Ovary (tissue), 9 donors: ENCODE data around the gene LEKR1. TPM values are rescaled to one million over a fixed set of nuclear protein-coding genes. Genes with fewer than 3 reads are reported as not detected.

Experiments used
- DNase-seq, 5 donors: peaks; one replicate each; pipeline ENCODE4 v3.0.0-alpha.2; 2019 to 2020
- H3K27ac ChIP-seq, 2 donors: fragments of 200-600 bp; one replicate each; pipeline versions ENCODE4 v1.5.1 to v1.8.0; 2019 to 2022
- H3K27me3 ChIP-seq: fragments of 200-600 bp; one replicate; pipeline ENCODE4 v1.8.0; 2022
- H3K36me3 ChIP-seq: fragments of 200-600 bp; sonication (generic); one replicate; pipeline ENCODE4 v1.5.1; 2019
- H3K4me1 ChIP-seq: one replicate; pipeline ENCODE4 v1.8.1; 2013; ENCODE audit warnings: mild to moderate bottlenecking, moderate library complexity; ENCODE audit not compliant: insufficient read depth
- H3K4me3 ChIP-seq: fragments of 200-600 bp; sonication (generic); one replicate; pipeline ENCODE4 v1.5.1; 2017
- H3K9me3 ChIP-seq, 2 donors: fragments of 200-600 bp in 1 of 2; sonication (generic) in 1 of 2; one replicate each; pipeline versions ENCODE4 v1.5.1 to v1.8.1; 2013 to 2019; ENCODE audit warnings: mild to moderate bottlenecking in 1 of 2, moderate library complexity in 1 of 2
- EP300 ChIP-seq: sonication (generic); formaldehyde crosslinking; IDR thresholded peaks from one replicate; pipeline ENCODE4 v1.6.1; 2017; ENCODE audit warnings: antibody characterized with exemption
- POLR2A ChIP-seq: fragments of 450-650 bp; IDR thresholded peaks from one replicate; pipeline ENCODE4 v1.6.1; 2017; ENCODE audit warnings: antibody characterized with exemption, mild to moderate bottlenecking, moderate library complexity
- WGBS, 3 donors: extraction: QIAGEN DNeasy Blood & Tissue Kit in 1 of 3; methylation state at CpG; one replicate each; pipeline versions ENCODE4 v1.1.5 to v1.1.7; 2013 to 2017; 5-methylcytosine and 5-hydroxymethylcytosine counted together
- intact Hi-C, 4 donors: fragments of 100-400 bp; cut with DNase I; formaldehyde crosslinking; loops; one replicate each; pipeline versions ENCODE4 v1.11.0 to v1.15.1; 2022 to 2023
- polyA plus RNA-seq, 2 donors: library from polyadenylated mRNA; stranded (reverse); fragments of 200-250 nt in 1 of 2; fragments of 350-450 nt in 1 of 2; fragmentation: Illumina TruSeq in 1 of 2; extraction: RNeasy Lipid Tissue Mini Kit (QIAGEN cat#74804) in 1 of 2; gene quantifications; one replicate each; pipeline ENCODE4 v1.2.3, GENCODE V29; 2013 to 2014
- total RNA-seq, 7 donors: library from RNA; depleted of rRNA in 2 of 7; stranded (reverse); fragments of >200 nt in 2 of 7; fragmentation: NEBNext Ultra II Directional in 3 of 7; extraction: Animal tissue kit (Norgen Biotek cat#: 25700) in 3 of 7; gene quantifications; one replicate each; pipeline versions ENCODE4 v1.1.0 to v1.2.4, GENCODE V29; 2016 to 2023
- TF ChIP-seq, protein P1 (sequence below), 3 donors: fragments of 450-650 bp in 2 of 3; fragments of 200-600 bp in 1 of 3; IDR thresholded peaks; one replicate each; pipeline versions ENCODE4 v1.5.1 to v1.8.0; 2016 to 2022; ENCODE audit warnings: antibody characterized with exemption in 3 of 3, mild to moderate bottlenecking in 1 of 3
- donor health status: DM: no; HTN: no; CAD: no; lungs with moderate emphysema.
- donor health status: DM: no; HTN: no; CAD: no.
- donor health status: Bipolar disorder and iron deficiency.
- donor health status: DM: yes; HTN: yes; CAD: no.
- donor health status: DM: no; HTN: no; CAD: no.
- donor health status: DM: yes; HTN: yes; CAD: no.

Gene LEKR1
- total and polyA plus RNA-seq, 9 donors, result 0.38 to 7.8 (median 2.4) TPM

DNA sequence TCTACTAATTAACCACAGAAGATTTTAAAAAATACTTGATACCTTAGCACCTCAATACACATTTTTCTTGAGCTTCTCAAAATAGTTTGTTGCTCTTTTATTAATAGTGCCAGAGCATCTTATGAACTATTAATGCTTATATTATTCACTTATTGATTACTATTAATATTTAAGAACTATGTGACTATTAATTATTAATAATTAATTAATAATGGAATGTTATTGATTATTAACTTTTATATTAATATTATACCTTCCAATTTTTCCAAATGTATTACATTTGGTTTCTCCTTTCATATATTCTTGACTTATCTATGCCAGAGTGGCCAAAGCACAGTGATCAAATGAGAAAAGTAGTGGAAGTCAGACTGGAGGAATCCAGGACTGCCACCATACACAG is 195.5 kb downstream of the LEKR1 start:
- no peaks in the 10 kb centered on the region for H3K36me3 ChIP-seq
- TF ChIP-seq POLR2A, result no peak
- TF ChIP-seq EP300, result no peak
- TF ChIP-seq, protein P1, sequence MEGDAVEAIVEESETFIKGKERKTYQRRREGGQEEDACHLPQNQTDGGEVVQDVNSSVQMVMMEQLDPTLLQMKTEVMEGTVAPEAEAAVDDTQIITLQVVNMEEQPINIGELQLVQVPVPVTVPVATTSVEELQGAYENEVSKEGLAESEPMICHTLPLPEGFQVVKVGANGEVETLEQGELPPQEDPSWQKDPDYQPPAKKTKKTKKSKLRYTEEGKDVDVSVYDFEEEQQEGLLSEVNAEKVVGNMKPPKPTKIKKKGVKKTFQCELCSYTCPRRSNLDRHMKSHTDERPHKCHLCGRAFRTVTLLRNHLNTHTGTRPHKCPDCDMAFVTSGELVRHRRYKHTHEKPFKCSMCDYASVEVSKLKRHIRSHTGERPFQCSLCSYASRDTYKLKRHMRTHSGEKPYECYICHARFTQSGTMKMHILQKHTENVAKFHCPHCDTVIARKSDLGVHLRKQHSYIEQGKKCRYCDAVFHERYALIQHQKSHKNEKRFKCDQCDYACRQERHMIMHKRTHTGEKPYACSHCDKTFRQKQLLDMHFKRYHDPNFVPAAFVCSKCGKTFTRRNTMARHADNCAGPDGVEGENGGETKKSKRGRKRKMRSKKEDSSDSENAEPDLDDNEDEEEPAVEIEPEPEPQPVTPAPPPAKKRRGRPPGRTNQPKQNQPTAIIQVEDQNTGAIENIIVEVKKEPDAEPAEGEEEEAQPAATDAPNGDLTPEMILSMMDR (IDR thresholded peaks at IDR 0.05), result no peak
- DNase-seq, result no peak
- no peaks in the 10 kb centered on the region for H3K27me3 ChIP-seq
- no peaks in the 10 kb centered on the region for H3K9me3 ChIP-seq
- intact Hi-C loops, result no loop called here
- no peak overlapping the region for H3K4me3 ChIP-seq
- no peaks in the 10 kb centered on the region for H3K4me1 ChIP-seq
- no peak overlapping the region for H3K27ac ChIP-seq

DNA sequence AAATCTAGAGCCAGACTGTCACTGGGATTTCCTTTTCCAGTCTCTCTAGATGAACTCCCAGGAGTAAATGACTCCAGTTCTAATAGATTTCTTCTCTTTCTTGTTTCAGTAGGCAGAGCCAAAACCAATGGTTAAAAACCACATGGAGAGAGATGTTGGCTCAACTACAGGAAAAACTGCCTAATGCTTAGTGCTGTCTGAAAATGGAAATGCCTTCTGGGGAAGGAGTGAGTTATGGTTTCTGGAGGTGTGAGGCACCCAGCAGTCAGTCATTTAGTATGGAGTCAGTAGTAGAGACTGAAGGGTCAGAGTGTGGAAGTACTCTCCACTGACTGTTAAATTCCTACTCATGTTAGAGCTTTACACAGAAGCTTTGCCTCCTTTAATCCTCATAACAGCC is 197.1 kb downstream of the LEKR1 start:
- DNase-seq, result no peak
- Histone ChIP-seq H3K4me1 (no peaks in the 10 kb centered on the region), H3K27me3 (no peaks in the 10 kb centered on the region), H3K4me3 (no peak overlapping the region), H3K36me3 (no peaks in the 10 kb centered on the region), H3K9me3 (no peaks in the 10 kb centered on the region), H3K27ac (no peak overlapping the region)
- TF ChIP-seq EP300 (no peak), POLR2A (no peak)
- TF ChIP-seq, protein P1 (IDR thresholded peaks at IDR 0.05), result no peak
- intact Hi-C loops, result no loop called here

DNA sequence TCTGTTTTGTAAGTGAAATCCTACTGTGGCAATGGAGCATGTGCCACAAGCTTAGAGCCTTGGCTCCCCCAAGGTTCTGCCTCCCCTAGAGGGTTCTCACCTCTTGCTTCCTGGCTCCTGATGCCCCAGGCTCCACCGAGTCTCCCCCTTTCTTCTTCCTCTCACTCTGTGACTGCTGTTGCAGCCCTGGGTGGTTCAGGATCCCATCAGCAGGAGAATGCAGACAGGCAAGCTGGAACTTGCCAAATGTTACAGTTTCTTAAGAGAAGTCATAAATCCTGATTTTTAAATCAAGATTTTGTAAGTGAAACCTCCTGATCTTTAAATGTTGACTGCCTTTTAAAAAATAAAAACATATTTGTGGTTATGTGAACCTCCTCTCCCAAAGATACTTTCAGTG is 199.9 kb downstream of the LEKR1 start:
- Histone ChIP-seq H3K9me3 (no peaks in the 10 kb centered on the region), H3K27ac (no peak overlapping the region), H3K4me1 (no peaks in the 10 kb centered on the region), H3K4me3 (no peak overlapping the region), H3K27me3 (no peaks in the 10 kb centered on the region), H3K36me3 (no peaks in the 10 kb centered on the region)
- intact Hi-C loops, result no loop called here
- DNase-seq, result no peak
- 30 to 58% (median 46%) methylated on average over 1 of the region's 1 CpG for WGBS, 3 donors
- no peak for TF ChIP-seq EP300
- no peak for TF ChIP-seq POLR2A
- TF ChIP-seq, protein P1 (IDR thresholded peaks at IDR 0.05), result no peak

DNA sequence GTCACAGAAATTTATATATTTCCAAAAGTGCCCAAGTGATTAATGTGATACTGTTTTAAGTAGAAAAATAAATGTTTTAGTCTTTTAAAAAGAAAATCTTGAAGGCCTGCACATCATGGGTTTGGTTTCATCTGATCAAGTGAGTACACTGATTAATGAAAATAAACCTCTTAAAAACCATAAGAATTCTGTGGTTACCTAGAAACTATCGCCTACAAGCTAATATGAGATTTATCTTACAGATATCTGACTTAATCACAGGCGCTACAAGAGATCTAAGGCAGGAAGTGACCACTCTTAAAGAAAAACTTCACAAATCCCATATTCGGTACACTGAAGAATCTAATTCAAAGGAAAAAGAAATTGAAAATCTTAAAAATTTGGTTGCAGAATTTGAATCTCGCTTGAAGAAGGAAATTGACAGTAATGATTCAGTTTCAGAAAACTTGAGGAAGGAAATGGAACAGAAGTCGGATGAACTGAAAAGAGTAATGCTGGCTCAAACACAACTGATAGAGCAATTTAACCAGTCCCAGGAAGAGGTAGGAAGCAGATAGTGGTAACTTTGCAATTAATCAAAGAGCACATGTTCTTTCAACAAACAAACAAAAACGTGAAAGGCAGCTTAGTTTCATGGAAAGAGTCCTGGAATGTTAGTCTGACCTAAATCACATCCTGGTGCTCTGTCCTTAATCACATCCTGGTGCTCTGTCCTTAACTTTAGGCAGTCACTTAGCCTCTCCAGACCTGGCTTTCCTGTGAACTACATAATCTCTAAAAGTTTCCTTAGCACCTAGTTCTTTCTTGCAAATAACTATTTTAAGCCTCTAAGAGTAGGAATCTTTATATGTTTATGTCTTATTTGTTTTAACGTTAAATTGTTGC is 201.9 kb downstream of the LEKR1 start:
- DNase-seq, result no peak
- no peak overlapping the region for H3K27ac ChIP-seq
- H3K4me3 ChIP-seq, result no peak overlapping the region
- no peaks in the 10 kb centered on the region for H3K27me3 ChIP-seq
- no peaks in the 10 kb centered on the region for H3K4me1 ChIP-seq
- H3K36me3 ChIP-seq, result no peaks in the 10 kb centered on the region
- WGBS, 3 donors, result 66 to 68% (median 67%) methylated on average over 7 of the region's 7 CpGs
- intact Hi-C loops, result no loop called here
- no peaks in the 10 kb centered on the region for H3K9me3 ChIP-seq
- TF ChIP-seq EP300 (no peak), POLR2A (no peak)
- TF ChIP-seq, protein P1 (IDR thresholded peaks at IDR 0.05), result no peak
